ENCODE data around the gene RHBDF2. TPM values are rescaled to one million over a fixed set of nuclear protein-coding genes. Genes with fewer than 3 reads are reported as not detected.

The RHBDF2 gene
- total and polyA plus RNA-seq, 2 donors (not counting 3 experiments of a cell fraction or from before 2014, with no cell fraction given): 25.5 to 38.5 TPM

GRCh38 chr17:76542984-76543383, 41.8 kb upstream of the RHBDF2 start:
- H3K79me2 ChIP-seq (ENCODE audit: control insufficient read depth, insufficient read depth, low read length): no peaks in the 10 kb centered on the region
- TF ChIP-seq EZH2 (IDR thresholded peaks at IDR 0.05; ENCODE audit: borderline replicate concordance, low read depth, low read length, severe bottlenecking) (no peak), MAX (IDR thresholded peaks at IDR 0.05; ENCODE audit: insufficient read depth, insufficient read length) (no peak), POLR2AphosphoS5 (IDR thresholded peaks at IDR 0.05; ENCODE audit: insufficient read depth, low read depth, low read length) (no peak), MYC (IDR thresholded peaks at IDR 0.05; ENCODE audit: low read depth, low read length) (no peak), GATA2 (IDR thresholded peaks at IDR 0.05; ENCODE audit: insufficient read depth, insufficient read length, low read depth, low read length) (no peak), POLR2A (IDR thresholded peaks at IDR 0.05; ENCODE audit: low read depth, low read length) (no peak), JUN (IDR thresholded peaks at IDR 0.05; ENCODE audit: borderline replicate concordance, insufficient read depth, insufficient read length, low read depth) (no peak), FOS (IDR thresholded peaks at IDR 0.05; ENCODE audit: borderline replicate concordance, insufficient read depth, low read length) (no peak)
- TF ChIP-seq, protein P1, sequence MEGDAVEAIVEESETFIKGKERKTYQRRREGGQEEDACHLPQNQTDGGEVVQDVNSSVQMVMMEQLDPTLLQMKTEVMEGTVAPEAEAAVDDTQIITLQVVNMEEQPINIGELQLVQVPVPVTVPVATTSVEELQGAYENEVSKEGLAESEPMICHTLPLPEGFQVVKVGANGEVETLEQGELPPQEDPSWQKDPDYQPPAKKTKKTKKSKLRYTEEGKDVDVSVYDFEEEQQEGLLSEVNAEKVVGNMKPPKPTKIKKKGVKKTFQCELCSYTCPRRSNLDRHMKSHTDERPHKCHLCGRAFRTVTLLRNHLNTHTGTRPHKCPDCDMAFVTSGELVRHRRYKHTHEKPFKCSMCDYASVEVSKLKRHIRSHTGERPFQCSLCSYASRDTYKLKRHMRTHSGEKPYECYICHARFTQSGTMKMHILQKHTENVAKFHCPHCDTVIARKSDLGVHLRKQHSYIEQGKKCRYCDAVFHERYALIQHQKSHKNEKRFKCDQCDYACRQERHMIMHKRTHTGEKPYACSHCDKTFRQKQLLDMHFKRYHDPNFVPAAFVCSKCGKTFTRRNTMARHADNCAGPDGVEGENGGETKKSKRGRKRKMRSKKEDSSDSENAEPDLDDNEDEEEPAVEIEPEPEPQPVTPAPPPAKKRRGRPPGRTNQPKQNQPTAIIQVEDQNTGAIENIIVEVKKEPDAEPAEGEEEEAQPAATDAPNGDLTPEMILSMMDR (IDR thresholded peaks at IDR 0.05; ENCODE audit: extremely low read depth in 1 of 2, insufficient read depth in 1 of 2, low read depth in 1 of 2, low read length in 2 of 2): no peak
- H3K9me1 ChIP-seq (replicated peaks; ENCODE audit: control insufficient read depth, extremely low read depth, insufficient read depth, low read length): no peaks in the 10 kb centered on the region
- ChIA-PET CTCF (interaction anchor here (1.0 to 5.6 kb wide), 4 partner anchors 14 to 75 kb away, joined by 3 to 106 read pairs (median 32); no protein-coding TSS in a partner anchor), POLR2A (no interaction called here)
- no peak overlapping the region for H2AFZ ChIP-seq (ENCODE audit: low read depth, low read length)
- H3K4me2 ChIP-seq (ENCODE audit: insufficient read depth, low read length): no peak overlapping the region
- intact Hi-C loops (cut with micrococcal nuclease) (no loop called here), dilution Hi-C loops (cut with MboI; ENCODE audit: extremely low pct_ligation_motif_present, low sequenced_read_pairs) (no loop called here)
- no peak for DNase-seq (ENCODE audit: low read depth, low spot score)
- no peak overlapping the region for H3K27ac ChIP-seq (ENCODE audit: insufficient read depth, low read depth, low read length)
- FAIRE-seq: no peak
- no peaks in the 10 kb centered on the region for H3K36me3 ChIP-seq (ENCODE audit: control insufficient read depth in 2 of 2, extremely low read depth in 1 of 2, insufficient read depth in 2 of 2, low read length in 2 of 2)
- no peaks in the 10 kb centered on the region for H4K20me1 ChIP-seq (replicated peaks; ENCODE audit: control insufficient read depth, extremely low read depth, insufficient read depth, low read length)
- no peak overlapping the region for H3K9ac ChIP-seq (replicated peaks; ENCODE audit: extremely low read depth, insufficient read depth, low read length)
- no peak overlapping the region for H3K4me3 ChIP-seq (replicated peaks in 1 of 3; ENCODE audit: insufficient read depth in 1 of 3, low read depth in 1 of 3, low read length in 3 of 3)
- peaks cover 10% of the 10 kb centered on the region for H3K4me1 ChIP-seq (ENCODE audit: control insufficient read depth, extremely low read depth, insufficient read depth, low read length)
- BruUV-seq (replicated peaks): no TSS peak
- H3K9me3 ChIP-seq (replicated peaks; ENCODE audit: control insufficient read depth, insufficient read depth, low read length): no peaks in the 10 kb centered on the region
- H3K27me3 ChIP-seq (ENCODE audit: control insufficient read depth in 2 of 2, insufficient read depth in 2 of 2, low read length in 2 of 2): peaks cover 8 to 10% of the 10 kb centered on the region in 2 experiments
